ENCODE results near the gene PLCL2. TPM values are rescaled to one million over a fixed set of nuclear protein-coding genes. Genes with fewer than 3 reads are reported as not detected.

Gene PLCL2
- total RNA-seq, 4 donors from 2014 or later: 5.1 to 12.3 (median 6.9) TPM

DNA sequence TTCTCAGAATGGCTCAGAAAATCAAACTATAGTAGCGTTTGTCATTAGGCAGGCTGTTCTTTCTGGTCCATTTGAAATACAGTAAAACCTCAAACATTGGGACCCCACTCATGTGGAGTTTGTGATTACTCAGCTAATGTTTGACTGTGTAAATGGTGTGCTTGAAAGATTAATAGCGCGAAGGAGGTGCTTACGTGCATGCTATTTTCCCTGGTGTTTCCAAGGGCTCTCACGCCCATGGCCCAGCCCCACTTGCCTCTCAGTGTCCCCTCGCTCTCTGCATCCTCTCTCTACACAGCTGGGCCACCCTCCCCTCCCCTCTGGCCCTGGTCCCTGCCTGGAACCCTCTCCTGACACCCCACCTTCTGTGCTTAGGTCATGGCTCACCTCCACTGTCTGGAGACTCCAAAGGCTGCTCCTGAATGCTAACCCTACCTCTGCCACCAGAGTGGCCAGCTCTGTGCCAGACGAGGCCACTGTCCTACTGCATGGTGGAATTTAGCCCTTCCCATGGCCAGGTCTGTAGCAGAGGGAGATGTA is 194.2 kb downstream of the PLCL2 start:
- no peak overlapping the region for H3K27ac ChIP-seq
- TF ChIP-seq POLR2AphosphoS5 (IDR thresholded peaks at IDR 0.05) (no peak), POLR2A (IDR thresholded peaks at IDR 0.05) (no peak), EP300 (IDR thresholded peaks at IDR 0.05) (no peak)
- TF ChIP-seq, protein P1, sequence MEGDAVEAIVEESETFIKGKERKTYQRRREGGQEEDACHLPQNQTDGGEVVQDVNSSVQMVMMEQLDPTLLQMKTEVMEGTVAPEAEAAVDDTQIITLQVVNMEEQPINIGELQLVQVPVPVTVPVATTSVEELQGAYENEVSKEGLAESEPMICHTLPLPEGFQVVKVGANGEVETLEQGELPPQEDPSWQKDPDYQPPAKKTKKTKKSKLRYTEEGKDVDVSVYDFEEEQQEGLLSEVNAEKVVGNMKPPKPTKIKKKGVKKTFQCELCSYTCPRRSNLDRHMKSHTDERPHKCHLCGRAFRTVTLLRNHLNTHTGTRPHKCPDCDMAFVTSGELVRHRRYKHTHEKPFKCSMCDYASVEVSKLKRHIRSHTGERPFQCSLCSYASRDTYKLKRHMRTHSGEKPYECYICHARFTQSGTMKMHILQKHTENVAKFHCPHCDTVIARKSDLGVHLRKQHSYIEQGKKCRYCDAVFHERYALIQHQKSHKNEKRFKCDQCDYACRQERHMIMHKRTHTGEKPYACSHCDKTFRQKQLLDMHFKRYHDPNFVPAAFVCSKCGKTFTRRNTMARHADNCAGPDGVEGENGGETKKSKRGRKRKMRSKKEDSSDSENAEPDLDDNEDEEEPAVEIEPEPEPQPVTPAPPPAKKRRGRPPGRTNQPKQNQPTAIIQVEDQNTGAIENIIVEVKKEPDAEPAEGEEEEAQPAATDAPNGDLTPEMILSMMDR (IDR thresholded peaks at IDR 0.05): no peak
- H3K9me3 ChIP-seq: no peaks in the 10 kb centered on the region
- H3K4me3 ChIP-seq: no peak overlapping the region
- WGBS, 2 donors (ENCODE audit: low coverage in 1 of 2): 100% methylated on average over 1 to 7 of the region's 7 CpGs
- peaks cover 0 to 10% (median 0%) of the 10 kb centered on the region in 3 donors for H3K4me1 ChIP-seq
- no peaks in the 10 kb centered on the region for H3K27me3 ChIP-seq
- ATAC-seq: no peak
- peaks cover 0 to 5% of the 10 kb centered on the region in 2 donors for H3K36me3 ChIP-seq

DNA sequence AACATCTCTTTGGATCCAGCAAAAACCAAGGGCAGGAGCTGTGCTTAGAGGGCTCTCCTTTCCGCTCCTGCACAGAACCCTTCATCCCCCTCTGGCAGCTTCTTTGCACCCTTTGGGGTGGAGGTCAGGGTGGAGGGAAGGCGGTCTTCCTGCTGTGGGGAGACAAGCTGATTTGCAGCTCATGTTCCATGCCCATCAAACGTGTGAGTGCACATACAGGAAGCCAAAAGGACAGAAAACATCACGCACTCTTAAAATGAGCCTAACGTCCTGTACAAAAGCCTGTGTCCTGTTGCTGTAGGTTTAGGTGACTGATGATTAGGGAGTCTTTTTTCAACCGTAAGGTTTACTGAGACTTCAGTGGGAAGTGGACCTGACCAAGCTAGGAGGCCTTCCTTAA is 195.2 kb downstream of the PLCL2 start:
- Histone ChIP-seq H3K27ac (no peak overlapping the region), H3K36me3 (peaks cover 0 to 5% of the 10 kb centered on the region in 2 donors), H3K27me3 (no peaks in the 10 kb centered on the region), H3K4me1 (peaks cover 0 to 10% (median 0%) of the 10 kb centered on the region in 3 donors), H3K9me3 (no peaks in the 10 kb centered on the region), H3K4me3 (no peak overlapping the region)
- no peak for ATAC-seq
- WGBS, 2 donors (ENCODE audit: low coverage in 1 of 2): 72 to 77% methylated on average over 3 to 4 of the region's 6 CpGs
- TF ChIP-seq EP300 (IDR thresholded peaks at IDR 0.05) (no peak), POLR2AphosphoS5 (IDR thresholded peaks at IDR 0.05) (no peak), POLR2A (IDR thresholded peaks at IDR 0.05) (no peak)
- TF ChIP-seq, protein P1 (IDR thresholded peaks at IDR 0.05): no peak

GRCh38 chr3:17081520-17081919 is 196.8 kb downstream of the PLCL2 start:
- no peak overlapping the region for H3K27ac ChIP-seq
- ATAC-seq: no peak
- no peak overlapping the region for H3K4me3 ChIP-seq
- peaks cover 0 to 10% (median 0%) of the 10 kb centered on the region in 3 donors for H3K4me1 ChIP-seq
- no peaks in the 10 kb centered on the region for H3K9me3 ChIP-seq
- TF ChIP-seq, protein P1 (IDR thresholded peaks at IDR 0.05): no peak
- TF ChIP-seq POLR2AphosphoS5 (IDR thresholded peaks at IDR 0.05) (no peak), EP300 (IDR thresholded peaks at IDR 0.05) (no peak), POLR2A (IDR thresholded peaks at IDR 0.05) (no peak)
- 80 to 87% methylated on average over 4 of the region's 4 CpGs for whole genome bisulfite sequencing, 2 donors (ENCODE audit: low coverage in 1 of 2)
- H3K27me3 ChIP-seq: no peaks in the 10 kb centered on the region
- peaks cover 0 to 5% of the 10 kb centered on the region in 2 donors for H3K36me3 ChIP-seq

- peaks cover 0 to 32% (median 2%) of the 10 kb centered on the region in 3 donors for H3K4me1 ChIP-seq
- H3K27me3 ChIP-seq: no peaks in the 10 kb centered on the region
- TF ChIP-seq POLR2A (IDR thresholded peaks at IDR 0.05) (no peak), EP300 (IDR thresholded peaks at IDR 0.05) (no peak), POLR2AphosphoS5 (IDR thresholded peaks at IDR 0.05) (no peak)
- TF ChIP-seq, protein P1 (IDR thresholded peaks at IDR 0.05): no peak
- no peak for ATAC-seq
- H3K4me3 ChIP-seq: no peak overlapping the region
- no peaks in the 10 kb centered on the region for H3K36me3 ChIP-seq
- WGBS, 2 donors (ENCODE audit: low coverage in 1 of 2): 94 to 100% methylated on average over 1 to 4 of the region's 4 CpGs
- no peak overlapping the region for H3K27ac ChIP-seq
- H3K9me3 ChIP-seq: no peaks in the 10 kb centered on the region
Measured at GRCh38 chr3:17087509-17087908, 202.8 kb downstream of the PLCL2 start.

DNA sequence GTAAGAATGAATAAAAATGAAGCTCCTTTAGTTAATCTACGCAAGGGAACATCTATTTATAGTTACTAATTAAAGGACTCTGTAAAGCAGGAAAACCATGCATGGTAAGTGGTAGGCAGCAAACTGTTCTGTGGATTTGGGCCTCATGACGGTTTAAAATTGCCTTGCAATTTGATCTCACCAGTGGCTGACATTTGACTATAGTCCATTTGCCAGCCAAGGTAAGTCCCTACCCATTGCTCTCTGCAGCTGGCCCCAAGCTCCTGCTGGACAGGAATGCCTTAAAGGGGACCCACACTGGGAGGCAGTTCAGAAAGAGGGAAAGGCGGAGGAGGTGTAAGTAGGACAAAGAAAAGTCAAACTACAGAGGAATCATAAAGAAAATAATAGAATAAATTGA is 203.3 kb downstream of the PLCL2 start:
- Histone ChIP-seq H3K4me3 (no peak overlapping the region), H3K4me1 (peaks cover 0 to 32% (median 2%) of the 10 kb centered on the region in 3 donors), H3K36me3 (no peaks in the 10 kb centered on the region), H3K27ac (no peak overlapping the region), H3K9me3 (no peaks in the 10 kb centered on the region), H3K27me3 (no peaks in the 10 kb centered on the region)
- no peak for ATAC-seq
- 62 to 79% methylated on average over 2 to 3 of the region's 3 CpGs for WGBS, 2 donors (ENCODE audit: low coverage in 1 of 2)
- TF ChIP-seq EP300 (IDR thresholded peaks at IDR 0.05) (no peak), POLR2AphosphoS5 (IDR thresholded peaks at IDR 0.05) (no peak), POLR2A (IDR thresholded peaks at IDR 0.05) (no peak)
- TF ChIP-seq, protein P1 (IDR thresholded peaks at IDR 0.05): no peak

All from gastroesophageal sphincter (tissue), 4 donors.